HuH-7.5 (cell line): ENCODE data around the gene CLEC4E.
"Not testable (repeated sequence)": the region's sequence is repeated elsewhere in the genome, so short reads cannot be mapped to it uniquely, and the experiment has no call there.

Experiments
- DNase-seq: peaks from one replicate; pipeline ENCODE4 v3.0.0; 2011; ENCODE audit warnings: low spot score

CLEC4E gene

GRCh38 chr12:8540831-8541230 lies at the start of gene CLEC4E:
CLEC4E (minus strand) TSS chr12:8540905; CDS start chr12:8540797, 108 bp downstream.
- DNase-seq, result not testable (repeated sequence)

GRCh38 chr12:8589679-8590078 lies 49.0 kb upstream of the CLEC4E start:
- DNase-seq, result no peak

- DNase-seq, result not testable (repeated sequence)
Measured at GRCh38 chr12:8584478-8584877, 43.8 kb upstream of the CLEC4E start.

GRCh38 chr12:8584004-8584403 lies 43.3 kb upstream of the CLEC4E start:
- no peak for DNase-seq

- DNase-seq, result no peak
Measured at GRCh38 chr12:8581098-8581784, 40.5 kb upstream of the CLEC4E start.

GRCh38 chr12:8577879-8578278 lies 37.2 kb upstream of the CLEC4E start:
- no peak for DNase-seq

- no peak for DNase-seq
Measured at GRCh38 chr12:8572507-8572906, 31.8 kb upstream of the CLEC4E start.

GRCh38 chr12:8566525-8566924 lies 25.8 kb upstream of the CLEC4E start:
- DNase-seq, result no peak

GRCh38 chr12:8566052-8566451 lies 25.3 kb upstream of the CLEC4E start:
- not testable (repeated sequence) for DNase-seq

GRCh38 chr12:8564656-8565055 lies 24.0 kb upstream of the CLEC4E start:
- DNase-seq, result no peak

GRCh38 chr12:8563356-8563755 lies 22.7 kb upstream of the CLEC4E start:
- DNase-seq, result no peak

GRCh38 chr12:8562310-8562709 lies 21.6 kb upstream of the CLEC4E start:
- DNase-seq, result no peak

- no peak for DNase-seq
Measured at GRCh38 chr12:8561011-8561410, 20.3 kb upstream of the CLEC4E start.

GRCh38 chr12:8559676-8560075 lies 19.0 kb upstream of the CLEC4E start:
- DNase-seq, result no peak

GRCh38 chr12:8556531-8557097 lies 15.9 kb upstream of the CLEC4E start:
- DNase-seq, result no peak

GRCh38 chr12:8554451-8555195 lies 13.9 kb upstream of the CLEC4E start:
- no peak for DNase-seq

- no peak for DNase-seq
Measured at GRCh38 chr12:8553088-8553627, 12.5 kb upstream of the CLEC4E start.

GRCh38 chr12:8549381-8549780 lies 8.7 kb upstream of the CLEC4E start:
- no peak for DNase-seq

GRCh38 chr12:8548192-8548591 lies 7.5 kb upstream of the CLEC4E start:
- DNase-seq, result no peak

- DNase-seq, result no peak
Measured at GRCh38 chr12:8547645-8548044, 6.9 kb upstream of the CLEC4E start.

GRCh38 chr12:8546591-8546990 lies 5.9 kb upstream of the CLEC4E start:
- DNase-seq, result no peak

- peak; percentile 48 for DNase-seq
Measured at GRCh38 chr12:8544295-8544694, 3.6 kb upstream of the CLEC4E start.

GRCh38 chr12:8541562-8541961 lies 857 bp upstream of the CLEC4E start:
- DNase-seq, result no peak
